Measurements from ENCODE around the gene ACAP1. TPM values are rescaled to one million over a fixed set of nuclear protein-coding genes. Genes with fewer than 3 reads are reported as not detected.

Gene ACAP1
- total RNA-seq, 1 donor from 2014 or later = 38.3 TPM

- ATAC-seq (peak; percentile 20), DNase-seq (ENCODE audit: low spot score) (no peak)
- intact Hi-C loops (cut with DNase I) = no loop called here
Measured at GRCh38 chr17:7308625-7309433, 27.5 kb upstream of the ACAP1 start.

- no peak for ATAC-seq
- intact Hi-C loops (cut with DNase I) = no loop called here
Measured at GRCh38 chr17:7309628-7310027, 26.7 kb upstream of the ACAP1 start.

GRCh38 chr17:7311110-7311705 is 25.1 kb upstream of the ACAP1 start:
- ATAC-seq (no peak), DNase-seq (ENCODE audit: low spot score) (no peak)
- intact Hi-C loops (cut with DNase I) = no loop called here

More at GRCh38 chr17:7309628-7310027, 26.7 kb upstream of the ACAP1 start:
- no peak for DNase-seq (ENCODE audit: low spot score)

GRCh38 chr17:7312432-7313087 is 23.8 kb upstream of the ACAP1 start:
- intact Hi-C loops (cut with DNase I) = no loop called here
- no peak for DNase-seq (ENCODE audit: low spot score)
- ATAC-seq = no peak

- DNase-seq (ENCODE audit: low spot score) = no peak
- intact Hi-C loops (cut with DNase I) = no loop called here
- no peak for ATAC-seq
Measured at GRCh38 chr17:7313088-7313889, 23.0 kb upstream of the ACAP1 start.

- DNase-seq (ENCODE audit: low spot score) (no peak), ATAC-seq (no peak)
- intact Hi-C loops (cut with DNase I) = no loop called here
Measured at GRCh38 chr17:7313890-7314718, 22.2 kb upstream of the ACAP1 start.

GRCh38 chr17:7314719-7315569 is 21.4 kb upstream of the ACAP1 start, which contains the start of gene GPS2:
Gene GPS2, minus strand, starts transcription at chr17:7315360. Its CDS starts 308 bp downstream, at chr17:7315052.
- intact Hi-C loops (cut with DNase I) = no loop called here
- ATAC-seq = peak; percentile 93
- DNase-seq (ENCODE audit: low spot score) = peak; percentile 96

- intact Hi-C loops (cut with DNase I) = no loop called here
- ATAC-seq (peak; percentile 22), DNase-seq (ENCODE audit: low spot score) (no peak)
Measured at GRCh38 chr17:7315570-7316235, 20.6 kb upstream of the ACAP1 start.

GRCh38 chr17:7317161-7317803 is 19.0 kb upstream of the ACAP1 start:
- DNase-seq (ENCODE audit: low spot score) = no peak
- ATAC-seq = no peak
- intact Hi-C loops (cut with DNase I) = no loop called here

GRCh38 chr17:7318121-7318860 is 18.0 kb upstream of the ACAP1 start:
- no peak for DNase-seq (ENCODE audit: low spot score)
- intact Hi-C loops (cut with DNase I) = no loop called here

GRCh38 chr17:7321466-7321865 is 14.9 kb upstream of the ACAP1 start:
- ATAC-seq = no peak
- intact Hi-C loops (cut with DNase I) = no loop called here
- no peak for DNase-seq (ENCODE audit: low spot score)

More at GRCh38 chr17:7318121-7318860, 18.0 kb upstream of the ACAP1 start:
- ATAC-seq = no peak

- intact Hi-C loops (cut with DNase I) = no loop called here
- no peak for DNase-seq (ENCODE audit: low spot score)
Measured at GRCh38 chr17:7322520-7323194, 13.7 kb upstream of the ACAP1 start.

GRCh38 chr17:7323731-7324437 is 12.4 kb upstream of the ACAP1 start:
- ATAC-seq (peak; percentile 6), DNase-seq (ENCODE audit: low spot score) (no peak)
- intact Hi-C loops (cut with DNase I) = no loop called here

More at GRCh38 chr17:7322520-7323194, 13.7 kb upstream of the ACAP1 start:
- no peak for ATAC-seq

- DNase-seq (ENCODE audit: low spot score) (no peak), ATAC-seq (no peak)
- intact Hi-C loops (cut with DNase I) = no loop called here
Measured at GRCh38 chr17:7324438-7324779, 11.9 kb upstream of the ACAP1 start.

- intact Hi-C loops (cut with DNase I) = no loop called here
- DNase-seq (ENCODE audit: low spot score) (no peak), ATAC-seq (no peak)
Measured at GRCh38 chr17:7325031-7325528, 11.2 kb upstream of the ACAP1 start.
